Panc1 (cell line): ENCODE measurements around the gene CGB1.

Experiments
- POLR2AphosphoS5 ChIP-seq: IDR thresholded peaks from 2 replicates; pipeline ENCODE4 v1.6.1; 2012; ENCODE audit warnings: mild to moderate bottlenecking, low read depth, low read length, moderate library complexity
- SIN3A ChIP-seq: IDR thresholded peaks from 2 replicates; pipeline ENCODE4 v1.6.1; 2012; ENCODE audit warnings: low read depth, mild to moderate bottlenecking, low read length, moderate library complexity, borderline replicate concordance; ENCODE audit not compliant: insufficient read depth
- TCF7L2 ChIP-seq: IDR thresholded peaks from 2 replicates; pipeline ENCODE4 v1.6.1; 2011; ENCODE audit warnings: mild to moderate bottlenecking, low read depth, low read length, inconsistent platforms
- TF ChIP-seq, protein P1 (sequence below): fragments of 450-650 bp; IDR thresholded peaks from 2 replicates; pipeline ENCODE4 v1.5.1; 2017; ENCODE audit warnings: mild to moderate bottlenecking
- TF ChIP-seq, protein P2 (sequence below), 2 experiments: IDR thresholded peaks; 2 replicates each; pipeline ENCODE4 v1.6.1; 2011 to 2012; ENCODE audit warnings: low read depth in 2 of 2, control low read depth in 1 of 2, low read length in 1 of 2, mild to moderate bottlenecking in 1 of 2, moderate library complexity in 1 of 2; ENCODE audit not compliant: insufficient read depth in 1 of 2

DNA sequence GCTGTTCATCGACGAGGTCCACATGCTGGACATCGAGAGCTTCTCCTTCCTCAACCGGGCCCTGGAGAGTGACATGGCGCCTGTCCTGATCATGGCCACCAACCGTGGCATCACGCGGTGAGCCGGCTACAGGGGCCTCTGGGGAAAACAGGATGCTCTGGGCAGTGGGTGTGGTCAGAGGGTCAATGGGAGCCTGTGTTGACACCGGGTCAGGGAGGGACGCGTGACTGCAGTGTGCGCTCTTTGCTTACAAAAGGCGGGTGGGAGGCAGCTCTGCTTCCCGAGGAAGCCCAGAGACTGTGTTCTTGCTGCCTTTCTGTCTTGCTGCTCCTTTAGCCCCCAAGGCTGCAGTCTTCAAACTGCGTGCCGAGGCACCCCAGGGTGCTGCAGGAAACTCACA, 25.5 kb downstream of the CGB1 start:
- TF ChIP-seq POLR2AphosphoS5 (no peak), SIN3A (no peak), TCF7L2 (no peak)
- TF ChIP-seq, protein P1, sequence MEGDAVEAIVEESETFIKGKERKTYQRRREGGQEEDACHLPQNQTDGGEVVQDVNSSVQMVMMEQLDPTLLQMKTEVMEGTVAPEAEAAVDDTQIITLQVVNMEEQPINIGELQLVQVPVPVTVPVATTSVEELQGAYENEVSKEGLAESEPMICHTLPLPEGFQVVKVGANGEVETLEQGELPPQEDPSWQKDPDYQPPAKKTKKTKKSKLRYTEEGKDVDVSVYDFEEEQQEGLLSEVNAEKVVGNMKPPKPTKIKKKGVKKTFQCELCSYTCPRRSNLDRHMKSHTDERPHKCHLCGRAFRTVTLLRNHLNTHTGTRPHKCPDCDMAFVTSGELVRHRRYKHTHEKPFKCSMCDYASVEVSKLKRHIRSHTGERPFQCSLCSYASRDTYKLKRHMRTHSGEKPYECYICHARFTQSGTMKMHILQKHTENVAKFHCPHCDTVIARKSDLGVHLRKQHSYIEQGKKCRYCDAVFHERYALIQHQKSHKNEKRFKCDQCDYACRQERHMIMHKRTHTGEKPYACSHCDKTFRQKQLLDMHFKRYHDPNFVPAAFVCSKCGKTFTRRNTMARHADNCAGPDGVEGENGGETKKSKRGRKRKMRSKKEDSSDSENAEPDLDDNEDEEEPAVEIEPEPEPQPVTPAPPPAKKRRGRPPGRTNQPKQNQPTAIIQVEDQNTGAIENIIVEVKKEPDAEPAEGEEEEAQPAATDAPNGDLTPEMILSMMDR = no peak
- TF ChIP-seq, protein P2, sequence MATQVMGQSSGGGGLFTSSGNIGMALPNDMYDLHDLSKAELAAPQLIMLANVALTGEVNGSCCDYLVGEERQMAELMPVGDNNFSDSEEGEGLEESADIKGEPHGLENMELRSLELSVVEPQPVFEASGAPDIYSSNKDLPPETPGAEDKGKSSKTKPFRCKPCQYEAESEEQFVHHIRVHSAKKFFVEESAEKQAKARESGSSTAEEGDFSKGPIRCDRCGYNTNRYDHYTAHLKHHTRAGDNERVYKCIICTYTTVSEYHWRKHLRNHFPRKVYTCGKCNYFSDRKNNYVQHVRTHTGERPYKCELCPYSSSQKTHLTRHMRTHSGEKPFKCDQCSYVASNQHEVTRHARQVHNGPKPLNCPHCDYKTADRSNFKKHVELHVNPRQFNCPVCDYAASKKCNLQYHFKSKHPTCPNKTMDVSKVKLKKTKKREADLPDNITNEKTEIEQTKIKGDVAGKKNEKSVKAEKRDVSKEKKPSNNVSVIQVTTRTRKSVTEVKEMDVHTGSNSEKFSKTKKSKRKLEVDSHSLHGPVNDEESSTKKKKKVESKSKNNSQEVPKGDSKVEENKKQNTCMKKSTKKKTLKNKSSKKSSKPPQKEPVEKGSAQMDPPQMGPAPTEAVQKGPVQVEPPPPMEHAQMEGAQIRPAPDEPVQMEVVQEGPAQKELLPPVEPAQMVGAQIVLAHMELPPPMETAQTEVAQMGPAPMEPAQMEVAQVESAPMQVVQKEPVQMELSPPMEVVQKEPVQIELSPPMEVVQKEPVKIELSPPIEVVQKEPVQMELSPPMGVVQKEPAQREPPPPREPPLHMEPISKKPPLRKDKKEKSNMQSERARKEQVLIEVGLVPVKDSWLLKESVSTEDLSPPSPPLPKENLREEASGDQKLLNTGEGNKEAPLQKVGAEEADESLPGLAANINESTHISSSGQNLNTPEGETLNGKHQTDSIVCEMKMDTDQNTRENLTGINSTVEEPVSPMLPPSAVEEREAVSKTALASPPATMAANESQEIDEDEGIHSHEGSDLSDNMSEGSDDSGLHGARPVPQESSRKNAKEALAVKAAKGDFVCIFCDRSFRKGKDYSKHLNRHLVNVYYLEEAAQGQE (IDR thresholded peaks at IDR 0.05; ENCODE audit: insufficient read depth in 1 of 2, low read depth in 2 of 2, low read length in 1 of 2) = no peak
